ENCODE measurements around the gene ETV1. TPM values are rescaled to one million over a fixed set of nuclear protein-coding genes. Genes with fewer than 3 reads are reported as not detected.

The ETV1 gene
- total RNA-seq, 1 experiment from 2014 or later, result 23.3 TPM

DNA sequence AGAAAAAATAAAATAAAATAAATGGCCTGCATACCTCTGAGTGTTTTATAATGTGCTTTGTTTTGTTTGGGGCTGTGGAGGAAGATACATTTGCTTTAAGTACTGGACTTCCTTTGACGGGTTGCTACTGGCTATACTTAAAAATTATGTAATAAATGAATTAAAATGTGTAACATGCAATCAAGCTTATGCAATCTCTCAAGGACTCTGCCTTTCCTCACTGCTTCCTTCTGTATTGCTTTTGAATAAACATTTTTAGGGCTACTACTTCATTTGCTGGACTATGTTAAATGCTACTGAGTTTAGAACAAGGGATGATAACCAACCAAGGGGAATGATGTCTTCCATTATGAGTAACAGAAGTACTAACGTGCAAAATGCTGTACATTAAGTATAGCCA lies 91.6 kb downstream of the ETV1 start:
- RAD21 ChIA-PET (ENCODE audit: low non-redundant PET in 1 of 2, low total read pairs in 2 of 2, uncharacterized antibody in 2 of 2, unreplicated experiment in 2 of 2), result no interaction called here
- no peaks in the 10 kb centered on the region for H3K4me1 ChIP-seq (ENCODE audit: control insufficient read depth in 1 of 2, insufficient read depth in 2 of 2, low read length in 2 of 2)
- no peak for TF ChIP-seq SIN3A (IDR thresholded peaks at IDR 0.05; ENCODE audit: low read depth)
- no peak for TF ChIP-seq CTCF (IDR thresholded peaks at IDR 0.05 in 2 of 3, conservative IDR thresholded peaks at IDR 0.05 in 1 of 3; ENCODE audit: borderline replicate concordance in 1 of 3, insufficient read depth in 1 of 3, low read depth in 2 of 3, low read length in 2 of 3)
- TF ChIP-seq SP1 (IDR thresholded peaks at IDR 0.05; ENCODE audit: low read depth), result no peak
- TF ChIP-seq EZH2phosphoT487 (IDR thresholded peaks at IDR 0.05; ENCODE audit: borderline replicate concordance), result no peak
- no peak for TF ChIP-seq POLR2A (IDR thresholded peaks at IDR 0.05; ENCODE audit: borderline replicate concordance, extremely low read depth, insufficient read depth, insufficient read length)
- no peak for TF ChIP-seq JUND (IDR thresholded peaks at IDR 0.05)
- TF ChIP-seq REST (IDR thresholded peaks at IDR 0.05; ENCODE audit: low read depth), result no peak
- TF ChIP-seq CEBPB (IDR thresholded peaks at IDR 0.05; ENCODE audit: low read depth), result no peak
- no peak for TF ChIP-seq SRF (IDR thresholded peaks at IDR 0.05; ENCODE audit: low read depth)
- TF ChIP-seq ZNF274 (IDR thresholded peaks at IDR 0.05; ENCODE audit: low read depth, low read length), result no peak
- ATAC-seq (no peak), DNase-seq (ENCODE audit: low read depth, low spot score) (no peak)
- H3K4me3 ChIP-seq (replicated peaks in 1 of 2; ENCODE audit: low read depth in 1 of 2, low read length in 2 of 2), result no peak overlapping the region
- intact Hi-C loops (cut with micrococcal nuclease), result no loop called here
- no peaks in the 10 kb centered on the region for H3K9me2 ChIP-seq (ENCODE audit: insufficient read depth)
- H4K20me1 ChIP-seq (ENCODE audit: insufficient read depth), result no peaks in the 10 kb centered on the region
- H3K9me3 ChIP-seq (ENCODE audit: control insufficient read depth in 1 of 2, insufficient read depth in 1 of 2, low read depth in 1 of 2, low read length in 2 of 2), result no peaks in the 10 kb centered on the region
- H3K36me3 ChIP-seq (ENCODE audit: control insufficient read depth in 1 of 2, insufficient read depth in 2 of 2, low read length in 2 of 2), result no peaks in the 10 kb centered on the region
- H3K27ac ChIP-seq (ENCODE audit: low read depth, low read length), result no peak overlapping the region
- no peak overlapping the region for H2AFZ ChIP-seq (ENCODE audit: low read depth, low read length, poor library complexity, severe bottlenecking)
- H3K4me2 ChIP-seq (ENCODE audit: low read length), result no peak overlapping the region
- BruUV-seq (replicated peaks), result no TSS peak
- no peak overlapping the region for H3K9ac ChIP-seq (ENCODE audit: low read length)
- no peaks in the 10 kb centered on the region for H3K27me3 ChIP-seq (ENCODE audit: insufficient read depth, low read length)
- H3K79me2 ChIP-seq (ENCODE audit: insufficient read depth, low read length), result no peaks in the 10 kb centered on the region
- POLR2A ChIA-PET, result no interaction called here
- CTCF ChIA-PET, result no interaction called here
